Mesangial cell (primary cell): ENCODE data around the gene NOSTRIN. TPM values are rescaled to one million over a fixed set of nuclear protein-coding genes. Genes with fewer than 3 reads are reported as not detected.

Experiments used
- total RNA-seq: library from RNA; depleted of rRNA; stranded (reverse); fragments of >200 nt; gene quantifications from 2 replicates; pipeline ENCODE4 v1.2.3, GENCODE V29; 2015

Gene NOSTRIN, protein sequence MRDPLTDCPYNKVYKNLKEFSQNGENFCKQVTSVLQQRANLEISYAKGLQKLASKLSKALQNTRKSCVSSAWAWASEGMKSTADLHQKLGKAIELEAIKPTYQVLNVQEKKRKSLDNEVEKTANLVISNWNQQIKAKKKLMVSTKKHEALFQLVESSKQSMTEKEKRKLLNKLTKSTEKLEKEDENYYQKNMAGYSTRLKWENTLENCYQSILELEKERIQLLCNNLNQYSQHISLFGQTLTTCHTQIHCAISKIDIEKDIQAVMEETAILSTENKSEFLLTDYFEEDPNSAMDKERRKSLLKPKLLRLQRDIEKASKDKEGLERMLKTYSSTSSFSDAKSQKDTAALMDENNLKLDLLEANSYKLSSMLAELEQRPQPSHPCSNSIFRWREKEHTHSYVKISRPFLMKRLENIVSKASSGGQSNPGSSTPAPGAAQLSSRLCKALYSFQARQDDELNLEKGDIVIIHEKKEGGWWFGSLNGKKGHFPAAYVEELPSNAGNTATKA
- total RNA-seq = not detected in 2 replicates

GRCh38 chr2:168801961-168802858 lies at the start of gene NOSTRIN:
Gene NOSTRIN (plus strand): TSS chr2:168802637. CDS start chr2:168802647, 10 bp downstream.

GRCh38 chr2:168890006-168890782 lies 87.8 kb downstream of the NOSTRIN start, which contains the start of gene SPC25:
Gene SPC25 (minus strand): TSS chr2:168890430. CDS start chr2:168889519, 911 bp downstream.

GRCh38 chr2:168901003-168901402 lies 98.6 kb downstream of the NOSTRIN start, which contains the start of gene G6PC2:
Gene G6PC2 (plus strand): TSS chr2:168901291. CDS start chr2:168901332, 41 bp downstream.

Other genes starting within 250 kb of the NOSTRIN start
- 0.51 and 12.7 TPM in 2 replicates for gene SPC25, start 87.8 kb downstream of the NOSTRIN start, total RNA-seq
- not detected in 2 replicates for gene G6PC2, start 98.7 kb downstream of the NOSTRIN start, total RNA-seq
- not detected in 2 replicates for gene ABCB11, start 228.7 kb downstream of the NOSTRIN start, total RNA-seq